K562 (cell line): ENCODE data around the gene DCAF6. TPM values are rescaled to one million over a fixed set of nuclear protein-coding genes. Genes with fewer than 3 reads are reported as not detected.

Source experiments
- ATAC-seq: fragments of 200-7000 bp; cut with Tn5 transposase; 3 replicates; pipeline ENCODE4 v1.9.1; 2020; ENCODE audit warnings: moderate library complexity
- BruUV-seq: library from RNA; stranded (reverse); fragments of 400-500 nt; replicated peaks from 2 replicates; lab custom pipeline; 2021; lab: Mats Ljungman, UMichigan
- CTCF ChIA-PET: fragments of 300-600 bp; formaldehyde crosslinking; extraction: SDS; loops from one replicate; lab custom pipeline; 2021; ENCODE audit warnings: low intra/inter-chr PET ratio; lab: Yijun Ruan, JAX
- POLR2A ChIA-PET: fragments of 300-600, 350-650 bp; sonication (Branson Sonifier 250); formaldehyde crosslinking; extraction: SDS; loops from one replicate; lab custom pipeline; 2021; ENCODE audit warnings: antibody characterized with exemption, inconsistent platforms; lab: Yijun Ruan, JAX
- DNase-seq, 4 experiments: peaks; one replicate each; pipeline versions ENCODE4 v3.0.0 to v3.0.0-alpha.2; 2011 to 2018; ENCODE audit warnings: low spot score in 3 of 4, mixed read lengths in 3 of 4; ENCODE audit errors: extremely low read depth in 1 of 4
- FAIRE-seq: peaks from 2 replicates; lab custom pipeline; 2011; peaks lifted over from hg19 to GRCh38; lab: Jason Lieb, UNC
- H2AFZ ChIP-seq: 2 replicates; pipeline ENCODE4 v1.6.0; 2011; ENCODE audit warnings: low read depth, low read length, control low read depth, inconsistent platforms
- H3K27ac ChIP-seq: fragments of 200-600 bp; 3 replicates; pipeline ENCODE4 v1.8.0; 2011; ENCODE audit warnings: low read depth, mild to moderate bottlenecking, control low read depth, inconsistent platforms, low read length, moderate library complexity, mixed read lengths; ENCODE audit errors: extremely low read depth
- H3K27me3 ChIP-seq, 2 experiments: fragments of 300-600 bp in 1 of 2; 2 replicates in 1 of 2; 3 replicates in 1 of 2; pipeline versions ENCODE4 v1.6.0 to v1.8.0; 2011; ENCODE audit warnings: inconsistent platforms in 2 of 2, low read length in 2 of 2, mild to moderate bottlenecking in 1 of 2, mixed read lengths in 1 of 2, moderate library complexity in 1 of 2; ENCODE audit not compliant: control insufficient read depth in 2 of 2, insufficient read depth in 2 of 2
- H3K36me3 ChIP-seq: fragments of 300-600 bp; 3 replicates; pipeline ENCODE4 v1.8.0; 2011; ENCODE audit warnings: mild to moderate bottlenecking, low read length, inconsistent platforms; ENCODE audit not compliant: control insufficient read depth, insufficient read depth
- H3K4me1 ChIP-seq, 2 experiments: fragments of 200-600 bp in 1 of 2; replicated peaks in 1 of 2; 2 replicates in 1 of 2; 3 replicates in 1 of 2; pipeline versions ENCODE4 v1.5.1 to v1.8.0; 2011; ENCODE audit warnings: inconsistent platforms in 2 of 2, low read length in 2 of 2, mild to moderate bottlenecking in 1 of 2, mixed read lengths in 1 of 2, moderate library complexity in 1 of 2; ENCODE audit not compliant: control insufficient read depth in 2 of 2, insufficient read depth in 2 of 2
- H3K4me2 ChIP-seq: 2 replicates; pipeline ENCODE4 v1.6.1; 2011; ENCODE audit warnings: low read length, control low read depth, inconsistent platforms, mixed read lengths; ENCODE audit not compliant: insufficient read depth
- H3K4me3 ChIP-seq: fragments of 200-600 bp; sonication (generic), shearing (Covaris generic); 2 replicates; pipeline ENCODE4 v1.5.1; 2016; ENCODE audit warnings: control low read depth, inconsistent platforms
- H3K79me2 ChIP-seq: fragments of 200-600 bp; 3 replicates; pipeline ENCODE4 v1.8.0; 2011; ENCODE audit warnings: low read length, inconsistent platforms; ENCODE audit not compliant: control insufficient read depth, insufficient read depth
- H3K9ac ChIP-seq, 2 experiments: 2 replicates each; pipeline versions ENCODE4 v1.6.0 to v1.6.1; 2011; ENCODE audit warnings: low read depth in 2 of 2, low read length in 2 of 2, control low read depth in 1 of 2, inconsistent platforms in 1 of 2, mild to moderate bottlenecking in 1 of 2, mixed read lengths in 1 of 2; ENCODE audit not compliant: insufficient read depth in 1 of 2
- H3K9me1 ChIP-seq: one replicate; pipeline ENCODE4 v1.6.0; 2011; ENCODE audit warnings: inconsistent platforms, mild to moderate bottlenecking, low read length, moderate library complexity; ENCODE audit not compliant: control insufficient read depth, insufficient read depth
- H3K9me3 ChIP-seq: replicated peaks from 2 replicates; pipeline ENCODE4 v1.5.1; 2011; ENCODE audit warnings: low read depth, low read length, inconsistent platforms; ENCODE audit not compliant: control insufficient read depth, insufficient read depth
- H4K20me1 ChIP-seq: replicated peaks from 2 replicates; pipeline ENCODE4 v1.6.1; 2011; ENCODE audit warnings: low read length, inconsistent platforms, mixed read lengths; ENCODE audit not compliant: control insufficient read depth, insufficient read depth
- ARID2 ChIP-seq: fragments of 450-650 bp; IDR thresholded peaks from 2 replicates; pipeline ENCODE4 v1.6.1; 2017; ENCODE audit warnings: antibody characterized with exemption, mild to moderate bottlenecking
- BCL6 ChIP-seq: fragments of 250-450 bp; sonication (Bioruptor Pico); IDR thresholded peaks from 2 replicates; pipeline ENCODE4 v1.4.0; 2020
- BRCA1 ChIP-seq, 2 experiments: fragments of 450-650 bp in 1 of 2; sonication (generic) in 1 of 2; formaldehyde crosslinking in 1 of 2; IDR thresholded peaks; 2 replicates each; pipeline versions ENCODE4 v1.5.0 to v1.6.1; 2017 to 2020; ENCODE audit warnings: mild to moderate bottlenecking in 1 of 2, missing genetic modification reagents in 1 of 2
- KAT2B ChIP-seq: IDR thresholded peaks from one replicate; pipeline ENCODE4 v1.6.1; 2012; ENCODE audit warnings: low read depth, mild to moderate bottlenecking, control low read depth, inconsistent platforms, low read length, moderate library complexity
- KDM5B ChIP-seq: fragments of 200-600 bp; sonication (generic); IDR thresholded peaks from 2 replicates; pipeline ENCODE4 v1.6.1; 2012; ENCODE audit warnings: low read depth, mild to moderate bottlenecking, moderate library complexity, low read length, control low read depth, inconsistent platforms; ENCODE audit not compliant: insufficient replicate concordance
- MAFF ChIP-seq: IDR thresholded peaks from 2 replicates; pipeline ENCODE4 v1.6.1; 2012; ENCODE audit warnings: low read length, improper control_type of control experiment
- MED1 ChIP-seq: sonication (generic); formaldehyde crosslinking; IDR thresholded peaks from 2 replicates; pipeline ENCODE4 v1.8.1; 2023; ENCODE audit warnings: missing genetic modification reagents, borderline replicate concordance
- NCOA4 ChIP-seq: fragments of 450-650 bp; IDR thresholded peaks from 2 replicates; pipeline ENCODE4 v1.6.1; 2018; ENCODE audit warnings: mild to moderate bottlenecking; ENCODE audit not compliant: partially characterized antibody
- OTX1 ChIP-seq: fragments of 450-650 bp; formaldehyde crosslinking; IDR thresholded peaks from 2 replicates; pipeline ENCODE4 v1.4.0; 2022; ENCODE audit warnings: mild to moderate bottlenecking
- POLR3A ChIP-seq: IDR thresholded peaks from 2 replicates; pipeline ENCODE4 v1.6.1; 2011; ENCODE audit warnings: borderline replicate concordance, mild to moderate bottlenecking, moderate library complexity; ENCODE audit not compliant: insufficient read length, insufficient read depth; ENCODE audit errors: extremely low read depth
- SUPT5H ChIP-seq: fragments of 450-650 bp; IDR thresholded peaks from 2 replicates; pipeline ENCODE4 v1.6.1; 2016
- YY1 ChIP-seq, 3 experiments: IDR thresholded peaks; 2 replicates each; pipeline ENCODE4 v1.6.1; 2011; ENCODE audit warnings: low read length in 2 of 3, mild to moderate bottlenecking in 2 of 3, moderate library complexity in 2 of 3, borderline replicate concordance in 1 of 3, control low read depth in 1 of 3, low read depth in 1 of 3; ENCODE audit not compliant: insufficient read depth in 3 of 3, insufficient replicate concordance in 2 of 3, control insufficient read depth in 1 of 3, insufficient read length in 1 of 3; ENCODE audit errors: extremely low read depth in 1 of 3
- ZFP1 ChIP-seq: fragments of 450-650 bp; formaldehyde crosslinking; IDR thresholded peaks from 2 replicates; pipeline ENCODE4 v1.4.0; 2020; ENCODE audit warnings: mild to moderate bottlenecking, mixed read lengths
- ZNF212 ChIP-seq: fragments of 450-650 bp; formaldehyde crosslinking; IDR thresholded peaks from 2 replicates; pipeline ENCODE4 v1.4.0; 2020; ENCODE audit warnings: mild to moderate bottlenecking
- WGBS: fragments of 100-300 bp; shearing (Covaris generic); methylation state at CpG from one replicate; pipeline ENCODE4 v1.1.6; 2016; ENCODE audit warnings: low coverage, mixed read lengths; ENCODE audit not compliant: insufficient coverage; ENCODE audit errors: missing lambda C conversion rate; 5-methylcytosine and 5-hydroxymethylcytosine counted together
- in situ Hi-C: fragments of 300-500 bp; cut with MboI; formaldehyde crosslinking; loops from 4 replicates; pipeline ENCODE4 v1.15.0; 2018; ENCODE audit warnings: inconsistent platforms, mixed read lengths
- intact Hi-C: fragments of 100-400 bp; cut with micrococcal nuclease; formaldehyde crosslinking; loops from 2 replicates; pipeline ENCODE4 v1.14.2; 2022
- polyA plus RNA-seq, 8 experiments: library from polyadenylated mRNA; depleted of rRNA in 4 of 8; stranded (reverse) in 5 of 8; unstranded in 3 of 8; fragments of >200 nt; fragmentation: Nextera tagmentation in 2 of 8; fragmentation: Illumina TruSeq in 1 of 8; extraction: Ambion mirVana in 2 of 8; extraction: Trizol in 1 of 8; gene quantifications; 2 replicates each; pipeline versions ENCODE4 v1.2.1 to v1.2.3, GENCODE V29; 2011 to 2014; ENCODE audit warnings: inconsistent platforms in 1 of 8, missing spikeins in 1 of 8
- total RNA-seq, 7 experiments: library from RNA; depleted of rRNA in 6 of 7; stranded (reverse); fragments of >200 nt in 6 of 7; fragmentation: Illumina TruSeq in 2 of 7; extraction: Trizol in 2 of 7; gene quantifications; 2 replicates each; pipeline versions ENCODE4 v1.2.1 to v1.2.3, GENCODE V29; 2011 to 2021; ENCODE audit warnings: low replicate concordance in 1 of 7
- TF ChIP-seq, protein P1 (sequence below): sonication (generic); formaldehyde crosslinking; IDR thresholded peaks from 2 replicates; pipeline ENCODE4 v1.8.0; 2023; ENCODE audit warnings: mild to moderate bottlenecking, missing genetic modification reagents
- TF ChIP-seq, protein P2 (sequence below): IDR thresholded peaks from 2 replicates; pipeline ENCODE4 v1.6.1; 2011; ENCODE audit not compliant: insufficient read length; ENCODE audit errors: extremely low read depth

DCAF6 gene
- total and polyA plus RNA-seq, 9 of the 15 experiments (the other 6 are each of a cell fraction or from before 2014, with no cell fraction given), result 19.1 to 102 (median 46.3) TPM

DNA sequence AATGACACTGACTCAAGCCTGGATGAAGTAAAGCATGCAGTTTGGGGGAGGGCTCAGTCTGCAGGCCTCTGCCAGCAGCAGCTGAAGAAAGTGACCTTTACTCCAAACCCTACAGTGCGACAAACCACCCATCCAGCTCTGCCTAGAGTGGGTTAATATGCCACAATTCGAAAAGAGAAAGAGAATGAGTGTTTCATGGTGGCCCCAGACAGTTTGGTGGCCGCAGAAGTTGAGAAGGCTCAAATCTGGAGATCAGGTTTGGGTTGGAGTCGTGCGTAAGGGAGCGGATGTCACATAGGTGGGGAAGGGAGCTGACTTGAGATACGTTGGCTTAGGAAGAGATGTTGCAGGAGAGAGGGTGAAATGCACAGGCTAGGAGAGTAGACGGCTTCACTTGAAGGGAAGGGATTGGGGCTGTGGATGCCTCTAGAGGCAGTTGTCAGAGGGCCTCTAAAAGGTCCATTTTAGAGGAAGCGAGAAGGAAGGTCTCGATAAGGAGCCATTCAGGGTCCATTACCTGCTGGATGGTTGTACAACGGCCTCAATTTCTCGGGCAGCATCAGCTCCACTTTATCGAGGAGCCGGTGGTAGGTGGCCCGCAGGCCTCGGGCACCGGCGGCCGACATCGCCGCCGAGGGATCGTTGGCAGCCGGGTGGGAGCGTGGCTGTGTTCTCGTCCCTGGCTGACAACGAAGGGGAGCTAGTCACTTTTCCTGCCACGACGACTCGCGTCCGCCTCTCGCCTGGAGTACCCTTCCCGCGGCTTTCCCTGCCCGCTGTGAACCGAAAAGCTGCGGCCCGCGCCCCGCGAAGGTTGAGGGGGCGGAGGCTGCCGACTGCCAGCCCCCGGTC lies 1.0 kb upstream of the DCAF6 start:
- 0 out of 2 replicates have a peak, but pooled peaks cover 9% of the 10 kb centered on the region for H4K20me1 ChIP-seq
- ATAC-seq, result peak; percentile 23
- TF ChIP-seq MAFF, result no peak
- TF ChIP-seq, protein P1, sequence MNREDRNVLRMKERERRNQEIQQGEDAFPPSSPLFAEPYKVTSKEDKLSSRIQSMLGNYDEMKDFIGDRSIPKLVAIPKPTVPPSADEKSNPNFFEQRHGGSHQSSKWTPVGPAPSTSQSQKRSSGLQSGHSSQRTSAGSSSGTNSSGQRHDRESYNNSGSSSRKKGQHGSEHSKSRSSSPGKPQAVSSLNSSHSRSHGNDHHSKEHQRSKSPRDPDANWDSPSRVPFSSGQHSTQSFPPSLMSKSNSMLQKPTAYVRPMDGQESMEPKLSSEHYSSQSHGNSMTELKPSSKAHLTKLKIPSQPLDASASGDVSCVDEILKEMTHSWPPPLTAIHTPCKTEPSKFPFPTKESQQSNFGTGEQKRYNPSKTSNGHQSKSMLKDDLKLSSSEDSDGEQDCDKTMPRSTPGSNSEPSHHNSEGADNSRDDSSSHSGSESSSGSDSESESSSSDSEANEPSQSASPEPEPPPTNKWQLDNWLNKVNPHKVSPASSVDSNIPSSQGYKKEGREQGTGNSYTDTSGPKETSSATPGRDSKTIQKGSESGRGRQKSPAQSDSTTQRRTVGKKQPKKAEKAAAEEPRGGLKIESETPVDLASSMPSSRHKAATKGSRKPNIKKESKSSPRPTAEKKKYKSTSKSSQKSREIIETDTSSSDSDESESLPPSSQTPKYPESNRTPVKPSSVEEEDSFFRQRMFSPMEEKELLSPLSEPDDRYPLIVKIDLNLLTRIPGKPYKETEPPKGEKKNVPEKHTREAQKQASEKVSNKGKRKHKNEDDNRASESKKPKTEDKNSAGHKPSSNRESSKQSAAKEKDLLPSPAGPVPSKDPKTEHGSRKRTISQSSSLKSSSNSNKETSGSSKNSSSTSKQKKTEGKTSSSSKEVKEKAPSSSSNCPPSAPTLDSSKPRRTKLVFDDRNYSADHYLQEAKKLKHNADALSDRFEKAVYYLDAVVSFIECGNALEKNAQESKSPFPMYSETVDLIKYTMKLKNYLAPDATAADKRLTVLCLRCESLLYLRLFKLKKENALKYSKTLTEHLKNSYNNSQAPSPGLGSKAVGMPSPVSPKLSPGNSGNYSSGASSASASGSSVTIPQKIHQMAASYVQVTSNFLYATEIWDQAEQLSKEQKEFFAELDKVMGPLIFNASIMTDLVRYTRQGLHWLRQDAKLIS (CRISPR knock-in tag), result 0 out of 2 replicates have a peak, but pooled peaks have one; percentile 1
- peak; percentile 6; the same call in 1 of the 2 replicates for TF ChIP-seq SUPT5H
- no peak for TF ChIP-seq ZNF212 (CRISPR knock-in tag)
- TF ChIP-seq KDM5B, result peak; percentile 30
- TF ChIP-seq, protein P2, sequence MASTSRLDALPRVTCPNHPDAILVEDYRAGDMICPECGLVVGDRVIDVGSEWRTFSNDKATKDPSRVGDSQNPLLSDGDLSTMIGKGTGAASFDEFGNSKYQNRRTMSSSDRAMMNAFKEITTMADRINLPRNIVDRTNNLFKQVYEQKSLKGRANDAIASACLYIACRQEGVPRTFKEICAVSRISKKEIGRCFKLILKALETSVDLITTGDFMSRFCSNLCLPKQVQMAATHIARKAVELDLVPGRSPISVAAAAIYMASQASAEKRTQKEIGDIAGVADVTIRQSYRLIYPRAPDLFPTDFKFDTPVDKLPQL, result no peak
- peak; percentile 77 for TF ChIP-seq ARID2
- TF ChIP-seq POLR3A, result no peak
- no peak for TF ChIP-seq BCL6 (CRISPR knock-in tag)
- TF ChIP-seq NCOA4, result no peak
- TF ChIP-seq ZFP1 (CRISPR knock-in tag), result no peak
- TF ChIP-seq OTX1 (CRISPR knock-in tag), result no peak
- no peak for TF ChIP-seq BRCA1 (IDR thresholded peaks at IDR 0.05)
- TF ChIP-seq BRCA1 (CRISPR knock-in tag; IDR thresholded peaks at IDR 0.05), result no peak
- TF ChIP-seq KAT2B, result peak; percentile 42
- no peak for TF ChIP-seq YY1 (IDR thresholded peaks at IDR 0.05; ENCODE audit: borderline replicate concordance in 1 of 3, control insufficient read depth in 1 of 3, extremely low read depth in 1 of 3, insufficient read depth in 3 of 3, insufficient read length in 1 of 3, insufficient replicate concordance in 2 of 3, low read depth in 1 of 3, low read length in 2 of 3)
- TF ChIP-seq MED1 (CRISPR knock-in tag), result no peak; the same call in 1 of the 2 replicates

More for the DNA sequence above, 1.0 kb upstream of the DCAF6 start:
- H3K4me3 ChIP-seq, result peak overlapping the region; percentile 81
- no peaks in the 10 kb centered on the region for H3K9me1 ChIP-seq
- WGBS, result under 1% methylated on average over 45 of the region's 45 CpGs
- FAIRE-seq (peak; percentile 73), DNase-seq (peak in 2 of 4 experiments; percentile 50 to 72)
- in situ Hi-C loops, result no loop called here
- POLR2A ChIA-PET, result interaction anchor here (0.6 to 3.1 kb wide), 26 partner anchors 8 to 382 kb away, joined by 3 to 24 read pairs (median 3); partner anchors contain the start of gene CREG1
- H3K27me3 ChIP-seq, result no peaks in the 10 kb centered on the region
- peaks cover 8 to 15% of the 10 kb centered on the region in 2 experiments; a peak in 4 of 5 replicates for H3K4me1 ChIP-seq
- CTCF ChIA-PET, result no interaction called here
- H3K79me2 ChIP-seq, result peaks cover 97% of the 10 kb centered on the region
- no peaks in the 10 kb centered on the region for H3K9me3 ChIP-seq
- peak overlapping the region; percentile 95 to 97 for H3K9ac ChIP-seq
- peak overlapping the region; percentile 98 for H3K4me2 ChIP-seq
- TSS peak; percentile 53 for BruUV-seq
- H3K36me3 ChIP-seq, result no peaks in the 10 kb centered on the region
- H3K27ac ChIP-seq, result peak overlapping the region; percentile 98
- intact Hi-C loops, result loop anchor here (2.0 to 10.0 kb wide), 8 partner anchors 69 to 383 kb away; partner anchors contain the start of genes CREG1 and RCSD1
- peak overlapping the region; percentile 84 for H2AFZ ChIP-seq
